Measurements from ENCODE around the gene SYNE2.
"Not testable (repeated sequence)": the region's sequence is repeated elsewhere in the genome, so short reads cannot be mapped to it uniquely, and the experiment has no call there.

SYNE2 gene

GRCh38 chr14:64186231-64187129 is 333.7 kb downstream of the SYNE2 start:
- DNase-seq (ENCODE audit: extremely low read depth in 1 of 2, low read depth in 1 of 2): no peak

GRCh38 chr14:64187331-64187730 is 334.5 kb downstream of the SYNE2 start:
- no peak for DNase-seq (ENCODE audit: extremely low read depth in 1 of 2, low read depth in 1 of 2)

- DNase-seq (ENCODE audit: extremely low read depth in 1 of 2, low read depth in 1 of 2): no peak
These were observed 338.2 kb downstream of the SYNE2 start for GRCh38 chr14:64190974-64191502.

- no peak for DNase-seq (ENCODE audit: extremely low read depth in 1 of 2, low read depth in 1 of 2)
These were observed 339.0 kb downstream of the SYNE2 start for GRCh38 chr14:64191756-64192155.

- DNase-seq (ENCODE audit: extremely low read depth in 1 of 2, low read depth in 1 of 2): no peak
These were observed 341.0 kb downstream of the SYNE2 start for GRCh38 chr14:64193821-64194220.

- no peak for DNase-seq (ENCODE audit: extremely low read depth in 1 of 2, low read depth in 1 of 2)
These were observed 341.6 kb downstream of the SYNE2 start for GRCh38 chr14:64194404-64194803.

GRCh38 chr14:64195199-64195598 is 342.4 kb downstream of the SYNE2 start:
- DNase-seq (ENCODE audit: extremely low read depth in 1 of 2, low read depth in 1 of 2): no peak

GRCh38 chr14:64196056-64196455 is 343.3 kb downstream of the SYNE2 start:
- DNase-seq (ENCODE audit: extremely low read depth in 1 of 2, low read depth in 1 of 2): no peak

GRCh38 chr14:64196814-64197411 is 344.1 kb downstream of the SYNE2 start:
- DNase-seq (ENCODE audit: extremely low read depth in 1 of 2, low read depth in 1 of 2): no peak

GRCh38 chr14:64197996-64198395 is 345.2 kb downstream of the SYNE2 start:
- no peak for DNase-seq (ENCODE audit: extremely low read depth in 1 of 2, low read depth in 1 of 2)

GRCh38 chr14:64198486-64198885 is 345.7 kb downstream of the SYNE2 start:
- no peak for DNase-seq (ENCODE audit: extremely low read depth in 1 of 2, low read depth in 1 of 2)

- DNase-seq (ENCODE audit: extremely low read depth in 1 of 2, low read depth in 1 of 2): no peak
These were observed 347.4 kb downstream of the SYNE2 start for GRCh38 chr14:64200170-64200569.

- no peak for DNase-seq (ENCODE audit: extremely low read depth in 1 of 2, low read depth in 1 of 2)
These were observed 348.5 kb downstream of the SYNE2 start for GRCh38 chr14:64201296-64201695.

- DNase-seq (ENCODE audit: extremely low read depth in 1 of 2, low read depth in 1 of 2): no peak
These were observed 349.2 kb downstream of the SYNE2 start for GRCh38 chr14:64201921-64202545.

- no peak for DNase-seq (ENCODE audit: extremely low read depth in 1 of 2, low read depth in 1 of 2)
These were observed 349.9 kb downstream of the SYNE2 start for GRCh38 chr14:64202716-64203115.

GRCh38 chr14:64203366-64204006 is 350.7 kb downstream of the SYNE2 start:
- no peak for DNase-seq (ENCODE audit: extremely low read depth in 1 of 2, low read depth in 1 of 2)

- no peak for DNase-seq (ENCODE audit: extremely low read depth in 1 of 2, low read depth in 1 of 2)
These were observed 355.5 kb downstream of the SYNE2 start for GRCh38 chr14:64208261-64208660.

GRCh38 chr14:64208981-64209380 is 356.2 kb downstream of the SYNE2 start:
- no peak for DNase-seq (ENCODE audit: extremely low read depth in 1 of 2, low read depth in 1 of 2)

- DNase-seq (ENCODE audit: extremely low read depth in 1 of 2, low read depth in 1 of 2): no peak
These were observed 356.8 kb downstream of the SYNE2 start for GRCh38 chr14:64209444-64210131.

- DNase-seq (ENCODE audit: extremely low read depth in 1 of 2, low read depth in 1 of 2): no peak
These were observed 357.4 kb downstream of the SYNE2 start for GRCh38 chr14:64210216-64210615.

- not testable (repeated sequence) for DNase-seq (ENCODE audit: extremely low read depth in 1 of 2, low read depth in 1 of 2)
These were observed 358.1 kb downstream of the SYNE2 start for GRCh38 chr14:64210912-64211311.

Measured in activated CD8-positive, alpha-beta memory T cell treated with anti-CD3 and anti-CD28 coated beads for 1 hour (primary cell).